MCF 10A (cell line): ENCODE measurements around the gene GRIP1. TPM values are rescaled to one million over a fixed set of nuclear protein-coding genes. Genes with fewer than 3 reads are reported as not detected.

ENCODE experiments used
- BruUV-seq: library from RNA; stranded (reverse); fragments of 400-500 nt; replicated peaks from 2 replicates; lab custom pipeline; 2021; lab: Mats Ljungman, UMichigan
- CTCF ChIA-PET: fragments of 300-600 bp; sonication (Branson Sonifier 250); formaldehyde crosslinking; extraction: SDS; loops from one replicate; lab custom pipeline; 2021; ENCODE audit warnings: antibody characterized with exemption, inconsistent platforms; lab: Yijun Ruan, JAX
- POLR2A ChIA-PET: fragments of 300-600, 350-650 bp; sonication (Branson Sonifier 250); formaldehyde crosslinking; extraction: SDS; loops from one replicate; lab custom pipeline; 2020; ENCODE audit warnings: antibody characterized with exemption, inconsistent platforms; lab: Yijun Ruan, JAX
- DNase-seq: peaks from one replicate; pipeline ENCODE4 v3.0.0-alpha.2; 2018; ENCODE audit not compliant: unreplicated experiment
- H3K27ac Mint-ChIP-seq: one replicate; pipeline ENCODE4 v1.8.0; 2022; ENCODE audit warnings: mild to moderate bottlenecking, low read depth, mixed read lengths; ENCODE audit not compliant: unreplicated experiment
- H3K27me3 Mint-ChIP-seq: one replicate; pipeline ENCODE4 v1.8.0; 2022; ENCODE audit warnings: mixed read lengths; ENCODE audit not compliant: insufficient read depth, unreplicated experiment
- H3K36me3 Mint-ChIP-seq: one replicate; pipeline ENCODE4 v1.8.0; 2022; ENCODE audit warnings: mild to moderate bottlenecking, moderate library complexity, mixed read lengths; ENCODE audit not compliant: insufficient read depth, unreplicated experiment
- H3K4me1 Mint-ChIP-seq: one replicate; pipeline ENCODE4 v1.8.0; 2022; ENCODE audit warnings: mixed read lengths; ENCODE audit not compliant: insufficient read depth, unreplicated experiment
- H3K4me3 Mint-ChIP-seq: one replicate; pipeline ENCODE4 v1.8.0; 2022; ENCODE audit warnings: mild to moderate bottlenecking, moderate library complexity, mixed read lengths; ENCODE audit not compliant: unreplicated experiment
- H3K9me3 Mint-ChIP-seq: one replicate; pipeline ENCODE4 v1.8.0; 2022; ENCODE audit warnings: mixed read lengths; ENCODE audit not compliant: unreplicated experiment
- CTCF ChIP-seq: fragments of 200-600 bp; IDR thresholded peaks from one replicate; pipeline ENCODE4 v1.8.0; 2022; ENCODE audit warnings: antibody characterized with exemption, mild to moderate bottlenecking; ENCODE audit not compliant: unreplicated experiment
- intact Hi-C: fragments of 100-400 bp; cut with micrococcal nuclease; formaldehyde crosslinking; loops from 2 replicates; pipeline ENCODE4 v1.14.1; 2022
- total RNA-seq: library from RNA; stranded (reverse); gene quantifications from 2 replicates; pipeline ENCODE4 v1.2.3, GENCODE V29; 2022

GRIP1 gene
- total RNA-seq, 1 experiment from 2014 or later = 8.2 TPM

- Mint-ChIP-seq H3K27ac (no peak overlapping the region), H3K4me3 (no peak overlapping the region), H3K4me1 (no peaks in the 10 kb centered on the region), H3K9me3 (no peaks in the 10 kb centered on the region), H3K36me3 (no peaks in the 10 kb centered on the region), H3K27me3 (no peaks in the 10 kb centered on the region)
- ChIA-PET POLR2A (no interaction called here), CTCF (no interaction called here)
- no peak for DNase-seq
- intact Hi-C loops = no loop called here
- no peak for TF ChIP-seq CTCF
- BruUV-seq = no TSS peak
Observed at GRCh38 chr12:66537876-66538275, 141.0 kb downstream of the GRIP1 start.

- no peak for TF ChIP-seq CTCF
Observed at GRCh38 chr12:66533767-66534166, 145.1 kb downstream of the GRIP1 start.

GRCh38 chr12:66531766-66532165, 147.1 kb downstream of the GRIP1 start:
- H3K27me3 Mint-ChIP-seq = no peaks in the 10 kb centered on the region
- no peaks in the 10 kb centered on the region for H3K9me3 Mint-ChIP-seq
- DNase-seq = no peak
- H3K4me3 Mint-ChIP-seq = no peak overlapping the region
- intact Hi-C loops = no loop called here
- H3K27ac Mint-ChIP-seq = no peak overlapping the region
- ChIA-PET POLR2A (no interaction called here), CTCF (no interaction called here)
- no peak for TF ChIP-seq CTCF
- no TSS peak for BruUV-seq
- no peaks in the 10 kb centered on the region for H3K36me3 Mint-ChIP-seq
- H3K4me1 Mint-ChIP-seq = no peaks in the 10 kb centered on the region

More at GRCh38 chr12:66533767-66534166, 145.1 kb downstream of the GRIP1 start:
- Mint-ChIP-seq H3K27ac (no peak overlapping the region), H3K4me1 (no peaks in the 10 kb centered on the region), H3K4me3 (no peak overlapping the region), H3K27me3 (no peaks in the 10 kb centered on the region), H3K9me3 (no peaks in the 10 kb centered on the region), H3K36me3 (no peaks in the 10 kb centered on the region)
- intact Hi-C loops = no loop called here
- DNase-seq = no peak
- CTCF ChIA-PET = interaction anchor here (0.6 to 0.7 kb wide), 2 partner anchors 39 to 166 kb away, joined by 3 to 4 read pairs; no protein-coding TSS in a partner anchor
- BruUV-seq = no TSS peak
- POLR2A ChIA-PET = no interaction called here

GRCh38 chr12:66529934-66530333, 148.9 kb downstream of the GRIP1 start:
- Mint-ChIP-seq H3K9me3 (no peaks in the 10 kb centered on the region), H3K4me3 (no peak overlapping the region), H3K27ac (no peak overlapping the region), H3K4me1 (no peaks in the 10 kb centered on the region), H3K27me3 (no peaks in the 10 kb centered on the region), H3K36me3 (no peaks in the 10 kb centered on the region)
- DNase-seq = no peak
- BruUV-seq = no TSS peak
- CTCF ChIA-PET = interaction anchor here (0.5 kb wide), 1 partner anchor 16 kb away, joined by 3 read pairs; no protein-coding TSS in a partner anchor
- POLR2A ChIA-PET = no interaction called here
- TF ChIP-seq CTCF = no peak
- intact Hi-C loops = no loop called here
